GM12891 (cell line): Measurements from ENCODE around the gene ASB4.

Source experiments
- PAX5 ChIP-seq: IDR thresholded peaks from 2 replicates; pipeline ENCODE4 v1.6.1; 2011; ENCODE audit warnings: low read length, moderate library complexity, mild to moderate bottlenecking; ENCODE audit not compliant: insufficient read depth, severe bottlenecking
- POLR2A ChIP-seq: IDR thresholded peaks from 2 replicates; pipeline ENCODE4 v1.6.1; 2011; ENCODE audit warnings: low read depth, low read length, control low read depth
- POLR2AphosphoS5 ChIP-seq: IDR thresholded peaks from 2 replicates; pipeline ENCODE4 v1.6.1; 2011; ENCODE audit warnings: low read depth, low read length, control low read depth
- POU2F2 ChIP-seq: IDR thresholded peaks from 2 replicates; pipeline ENCODE4 v1.6.1; 2011; ENCODE audit warnings: low read depth, mild to moderate bottlenecking, control low read depth, low read length, moderate library complexity
- TAF1 ChIP-seq: IDR thresholded peaks from 2 replicates; pipeline ENCODE4 v1.6.1; 2011; ENCODE audit warnings: low read depth, low read length, control low read depth

DNA sequence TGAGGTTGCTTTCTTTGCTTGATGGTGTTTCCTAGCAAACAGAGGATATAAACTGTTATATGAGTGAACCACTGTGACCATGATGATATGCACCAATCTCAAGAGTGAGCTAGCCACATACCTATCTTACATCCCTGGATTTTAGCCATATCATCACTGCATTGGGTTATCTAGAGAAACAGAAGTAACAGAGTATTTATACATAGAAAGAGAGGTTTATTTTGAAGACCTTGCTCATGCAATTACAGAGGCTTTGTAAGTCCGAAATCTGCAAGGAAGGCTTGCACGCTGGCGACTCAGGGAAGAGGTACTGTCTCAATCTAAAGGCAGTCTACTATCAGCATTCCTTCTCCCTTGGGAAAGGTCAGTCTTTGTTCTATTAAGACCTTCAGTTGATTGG is 39.1 kb upstream of the ASB4 start:
- no peak for TF ChIP-seq POLR2A
- TF ChIP-seq POLR2AphosphoS5, result no peak
- no peak for TF ChIP-seq PAX5
- TF ChIP-seq TAF1, result no peak
- TF ChIP-seq POU2F2, result no peak
